A204.1 (cell line): ENCODE data around the gene MBOAT1.
"Not testable (repeated sequence)": the region's sequence is repeated elsewhere in the genome, so short reads cannot be mapped to it uniquely, and the experiment has no call there.

Experiments used
- FAIRE-seq: peaks from 2 replicates; lab custom pipeline; 2012; peaks lifted over from hg19 to GRCh38; lab: Jason Lieb, UNC

MBOAT1 gene, protein sequence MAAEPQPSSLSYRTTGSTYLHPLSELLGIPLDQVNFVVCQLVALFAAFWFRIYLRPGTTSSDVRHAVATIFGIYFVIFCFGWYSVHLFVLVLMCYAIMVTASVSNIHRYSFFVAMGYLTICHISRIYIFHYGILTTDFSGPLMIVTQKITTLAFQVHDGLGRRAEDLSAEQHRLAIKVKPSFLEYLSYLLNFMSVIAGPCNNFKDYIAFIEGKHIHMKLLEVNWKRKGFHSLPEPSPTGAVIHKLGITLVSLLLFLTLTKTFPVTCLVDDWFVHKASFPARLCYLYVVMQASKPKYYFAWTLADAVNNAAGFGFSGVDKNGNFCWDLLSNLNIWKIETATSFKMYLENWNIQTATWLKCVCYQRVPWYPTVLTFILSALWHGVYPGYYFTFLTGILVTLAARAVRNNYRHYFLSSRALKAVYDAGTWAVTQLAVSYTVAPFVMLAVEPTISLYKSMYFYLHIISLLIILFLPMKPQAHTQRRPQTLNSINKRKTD

DNA sequence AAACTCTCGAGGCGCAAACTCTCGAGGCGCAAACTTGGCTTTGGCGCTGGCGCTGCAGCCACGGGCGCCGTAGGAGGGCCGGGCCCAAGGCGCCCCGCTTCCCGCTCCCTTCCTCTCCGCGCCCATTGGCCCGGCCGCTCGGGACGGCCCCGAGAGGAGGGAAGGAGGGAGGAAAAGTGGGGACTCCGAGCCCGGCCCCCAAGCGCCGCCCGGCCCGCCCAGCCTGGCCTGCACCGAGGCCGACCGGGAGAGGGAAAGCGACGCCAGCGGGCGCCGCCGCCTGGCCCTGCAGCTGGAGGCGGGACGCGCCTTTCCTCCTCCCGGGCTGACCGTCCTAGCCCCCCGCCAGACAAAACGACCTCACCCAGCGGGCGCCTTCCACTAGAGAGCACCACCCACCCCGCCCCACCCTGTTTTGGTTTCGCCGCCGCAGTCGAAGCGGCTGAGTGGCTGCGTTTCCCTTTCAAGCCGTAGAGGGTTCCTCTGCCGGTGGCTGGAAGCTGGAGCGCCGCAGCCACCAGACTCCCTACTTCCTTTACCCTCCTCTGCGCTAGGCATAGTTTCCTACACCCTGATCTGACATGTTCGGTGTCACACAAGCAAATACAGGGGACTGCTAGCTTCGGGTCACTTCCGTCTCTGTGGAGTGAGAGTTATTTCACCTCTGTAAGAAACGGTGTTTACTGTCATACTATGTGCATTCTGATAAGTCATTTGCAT lies at the start of gene MBOAT1:
Gene MBOAT1, minus strand, starts transcription at position 78 of the 720 bp plus-strand sequence. CDS start 235 bp downstream, outside the sequence.
- FAIRE-seq = no peak

DNA sequence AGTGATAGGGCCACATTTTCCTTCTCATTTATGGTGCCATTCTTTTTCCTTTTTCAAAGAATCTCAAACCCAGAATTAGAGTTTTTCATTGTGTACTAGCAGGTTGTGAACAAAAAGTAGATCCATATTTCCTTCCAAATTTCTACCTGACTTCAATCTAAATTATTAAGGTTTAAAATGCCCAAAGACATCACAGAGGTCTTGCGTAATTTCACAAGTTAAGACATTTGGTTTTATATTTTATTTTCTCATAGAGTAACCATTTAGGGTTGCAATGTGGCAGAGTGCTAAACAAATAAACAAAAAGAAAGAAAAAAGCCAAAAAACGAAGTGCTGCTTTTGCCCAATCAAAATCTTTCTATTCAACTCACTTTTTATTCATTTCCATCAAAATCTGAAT lies 49.4 kb upstream of the MBOAT1 start:
- FAIRE-seq = no peak

DNA sequence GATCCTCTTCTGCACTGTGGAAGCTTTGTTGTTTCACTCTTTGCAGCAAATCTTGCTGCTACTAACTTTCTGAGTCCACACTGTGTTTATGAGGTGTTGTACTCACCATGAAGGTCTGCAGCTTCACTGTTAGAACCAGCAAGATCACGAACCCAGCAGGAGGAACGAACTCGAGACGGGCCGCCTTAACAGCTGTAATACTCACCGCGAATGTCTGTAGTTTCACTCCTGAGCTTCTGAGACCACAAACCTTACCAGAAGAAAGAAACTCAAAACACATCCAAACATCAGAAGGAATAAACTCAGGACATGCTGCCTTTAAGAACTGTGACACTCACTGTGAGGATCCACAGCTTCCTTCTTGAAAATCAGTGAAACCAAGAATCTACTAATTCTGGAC lies 48.1 kb upstream of the MBOAT1 start:
- FAIRE-seq = no peak

DNA sequence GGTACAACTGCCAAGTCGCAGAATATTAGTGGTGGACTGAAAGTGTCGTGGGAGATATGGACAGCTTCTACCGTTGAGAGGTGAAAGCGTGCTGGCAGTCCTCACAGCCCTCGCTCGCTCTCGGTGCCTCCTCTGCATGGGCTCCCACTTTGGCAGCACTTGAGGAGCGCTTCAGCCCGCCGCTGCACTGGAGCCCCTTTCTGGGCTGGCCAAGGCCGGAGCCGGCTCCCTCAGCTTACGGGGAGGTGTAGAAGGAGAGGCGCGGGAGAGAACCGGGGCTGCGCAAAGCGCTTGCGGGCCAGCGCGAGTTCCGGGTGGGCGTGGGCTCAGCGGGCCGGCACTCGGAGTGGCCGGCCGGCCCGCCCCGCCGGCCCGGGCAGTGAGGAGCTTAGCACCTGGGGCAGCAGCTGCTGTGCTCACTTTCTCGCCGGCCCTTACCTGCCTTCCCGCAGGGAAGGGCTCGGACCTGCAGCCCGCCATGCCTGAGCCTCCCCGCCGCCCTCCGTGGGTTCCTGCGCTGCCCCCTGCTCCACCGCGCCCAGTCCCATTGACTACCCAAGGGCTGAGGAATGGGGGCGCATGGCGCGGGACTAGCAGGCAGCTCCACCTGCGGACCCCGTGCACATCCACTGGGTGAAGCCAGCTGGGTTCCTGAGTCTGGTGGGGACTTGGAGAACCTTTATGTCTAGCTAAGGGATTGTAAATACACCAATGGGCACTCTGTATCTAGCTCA lies 47.2 kb upstream of the MBOAT1 start:
- FAIRE-seq = no peak

DNA sequence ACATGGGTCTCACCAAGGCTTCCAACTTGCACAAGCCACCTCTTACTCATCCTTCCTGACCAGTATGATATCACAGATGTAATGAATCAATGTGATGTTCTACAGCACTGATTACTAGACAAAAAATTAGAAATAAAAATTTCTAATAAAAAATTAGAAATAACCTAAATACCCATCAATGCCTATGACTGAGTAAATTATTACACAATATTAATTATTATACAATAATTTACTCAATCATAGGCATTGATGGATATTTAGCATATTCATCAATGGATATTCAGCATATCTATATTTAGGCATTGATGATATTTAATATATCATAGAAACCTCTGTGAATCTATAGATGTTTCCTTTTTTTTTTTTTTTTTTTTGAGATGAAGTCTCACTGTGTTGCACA lies 43.2 kb upstream of the MBOAT1 start:
- FAIRE-seq = no peak

DNA sequence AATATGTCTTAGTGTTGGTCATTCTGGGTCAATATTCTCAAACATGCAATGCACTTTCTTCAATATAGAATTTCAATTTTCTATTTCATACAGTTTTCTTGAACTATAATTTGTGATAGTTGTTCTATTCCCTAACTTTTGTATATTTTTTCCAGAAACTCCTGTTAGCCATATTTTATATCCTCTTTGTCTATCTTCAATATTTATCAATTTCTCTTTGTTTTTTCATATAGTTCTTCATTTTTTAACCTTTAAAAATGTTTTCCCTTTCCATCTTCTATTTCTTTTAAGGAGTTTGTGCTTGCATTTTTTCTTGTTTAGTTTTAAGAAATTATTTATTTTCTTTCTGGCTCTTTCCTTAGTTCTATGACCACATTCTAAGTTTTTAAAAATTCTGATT lies 42.0 kb upstream of the MBOAT1 start:
- FAIRE-seq = no peak

DNA sequence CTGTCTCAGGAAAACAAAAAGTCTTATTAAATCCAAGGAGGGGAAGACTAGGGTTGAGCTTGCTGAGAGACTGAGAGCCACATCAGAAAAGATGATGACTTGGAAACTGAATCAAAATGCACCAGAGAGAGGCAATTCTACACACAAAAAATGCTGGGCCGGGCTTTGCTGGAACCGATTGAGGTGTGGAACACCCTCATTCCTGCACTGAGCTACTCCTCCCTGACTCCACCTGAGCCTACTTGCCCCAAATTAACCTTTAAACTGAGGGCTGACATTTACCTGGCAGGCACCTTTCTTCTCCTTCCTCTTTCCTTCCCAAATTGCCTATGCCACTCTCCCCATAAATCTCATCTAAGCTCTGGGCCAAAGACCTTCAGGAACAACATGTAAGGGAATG lies 40.8 kb upstream of the MBOAT1 start:
- no peak for FAIRE-seq

DNA sequence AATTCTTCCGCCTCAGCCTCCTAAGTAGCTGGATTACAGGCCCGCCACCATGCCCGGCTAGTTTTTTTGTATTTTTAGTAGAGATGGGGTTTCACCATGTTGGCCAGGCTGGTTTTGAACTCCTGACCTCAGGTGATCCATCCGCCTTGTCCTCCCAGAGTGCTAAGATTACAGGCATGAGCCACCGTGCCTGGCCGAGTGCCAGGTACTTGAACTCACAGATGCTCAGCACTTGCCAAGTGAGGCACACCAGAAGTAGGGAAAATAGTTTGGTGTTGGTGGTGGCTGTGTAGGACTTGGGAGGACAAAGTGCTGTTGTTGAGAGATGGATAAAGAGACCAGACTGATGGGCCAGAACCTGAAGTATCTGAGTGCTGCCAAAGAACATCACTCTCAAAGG lies 40.0 kb upstream of the MBOAT1 start:
- FAIRE-seq = no peak

DNA sequence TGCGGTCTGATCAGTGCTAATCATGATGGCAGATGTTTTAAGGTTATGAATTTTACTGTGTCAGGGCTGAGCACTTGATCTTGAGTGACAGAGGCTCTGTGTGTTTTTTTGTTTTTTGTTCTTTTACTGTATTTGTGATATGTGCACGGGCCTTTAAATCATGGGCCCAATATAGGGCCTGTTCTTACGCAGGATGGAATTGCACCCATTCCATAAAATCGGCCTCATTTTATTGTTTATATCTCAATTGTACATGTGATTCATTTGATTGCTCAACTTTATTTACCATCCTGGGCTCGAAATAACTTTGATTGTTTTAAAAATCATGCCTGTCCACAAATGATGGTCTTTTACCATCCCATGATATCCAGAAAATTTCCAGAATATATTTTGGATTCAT lies 39.3 kb upstream of the MBOAT1 start:
- FAIRE-seq = no peak

DNA sequence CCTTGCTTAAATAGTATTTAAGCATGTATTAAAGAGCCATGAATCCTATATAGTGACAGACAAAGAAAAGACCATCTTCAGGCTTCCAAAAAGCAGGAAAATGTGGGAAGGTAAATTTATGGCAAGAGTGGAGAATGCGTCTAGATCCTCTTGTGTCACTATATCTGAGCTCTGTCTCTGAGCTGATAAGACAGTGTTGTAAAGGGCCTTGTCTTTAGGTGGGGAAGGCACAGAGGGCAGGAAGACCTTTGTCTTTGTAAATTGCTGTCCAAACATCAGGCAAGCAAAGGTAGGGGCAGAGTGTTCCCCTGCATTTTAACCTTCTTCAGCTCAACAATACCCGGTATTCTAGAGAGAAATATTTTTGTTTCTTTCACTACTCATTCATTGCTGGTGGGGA lies 33.9 kb upstream of the MBOAT1 start:
- FAIRE-seq = no peak

DNA sequence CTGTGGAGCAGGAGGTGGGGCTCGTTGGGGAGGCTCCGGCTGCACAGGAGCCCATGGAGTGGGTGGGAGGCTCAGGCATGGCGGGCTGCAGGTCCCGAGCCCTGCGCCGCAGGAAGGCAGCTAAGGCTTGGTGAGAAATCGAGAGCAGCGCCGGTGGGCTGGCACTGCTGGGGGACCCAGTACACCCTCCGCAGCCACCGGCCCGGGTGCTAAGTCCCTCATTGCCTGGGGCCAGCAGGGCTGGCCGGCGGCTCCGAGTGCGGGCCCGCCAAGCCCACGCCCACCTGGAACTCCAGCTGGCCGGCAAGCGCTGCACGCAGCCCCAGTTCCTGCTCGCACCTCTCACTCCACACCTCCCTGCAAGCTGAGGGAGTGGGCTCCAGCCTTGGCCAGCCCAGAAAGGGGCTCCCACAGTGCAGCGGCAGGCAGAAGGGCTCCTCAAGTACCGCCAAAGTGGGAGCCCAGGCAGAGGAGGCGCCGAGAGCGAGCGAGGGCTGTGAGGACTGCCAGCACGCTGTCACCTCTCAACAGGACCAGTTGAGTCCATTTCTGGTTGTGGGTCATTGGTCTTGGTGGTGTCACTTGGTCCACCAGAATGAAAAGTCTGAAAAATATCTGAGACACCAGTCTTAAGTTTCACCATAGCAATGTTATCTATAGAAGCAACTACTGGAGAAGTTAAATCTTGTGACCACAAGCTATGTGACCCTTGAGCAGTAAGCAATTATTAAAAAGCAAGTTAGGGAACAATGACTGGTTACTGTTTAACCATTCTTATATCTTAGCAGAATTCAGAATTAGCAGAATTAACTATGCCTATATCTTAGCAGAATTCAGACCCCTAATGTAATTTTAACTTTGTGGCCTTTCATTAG lies 32.8 kb upstream of the MBOAT1 start:
- FAIRE-seq = not testable (repeated sequence)

DNA sequence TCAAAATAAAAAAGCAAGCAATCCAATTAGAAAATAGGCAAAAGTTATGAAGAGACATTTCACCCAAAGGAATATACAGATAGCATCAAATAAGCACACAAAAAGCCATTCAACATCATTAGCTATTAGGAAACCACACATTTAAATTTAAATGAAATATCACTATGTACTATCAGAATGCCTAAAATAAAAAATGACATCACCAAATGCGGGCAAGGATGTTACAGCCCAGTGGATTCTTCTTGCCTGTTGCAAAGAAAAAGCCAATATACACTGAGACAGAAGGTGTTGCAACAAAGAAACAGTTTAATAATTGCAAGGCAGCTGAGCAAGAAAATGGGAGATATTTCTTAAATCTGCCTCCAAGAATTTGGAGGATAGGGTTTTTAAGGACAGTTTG lies 31.0 kb upstream of the MBOAT1 start:
- no peak for FAIRE-seq

DNA sequence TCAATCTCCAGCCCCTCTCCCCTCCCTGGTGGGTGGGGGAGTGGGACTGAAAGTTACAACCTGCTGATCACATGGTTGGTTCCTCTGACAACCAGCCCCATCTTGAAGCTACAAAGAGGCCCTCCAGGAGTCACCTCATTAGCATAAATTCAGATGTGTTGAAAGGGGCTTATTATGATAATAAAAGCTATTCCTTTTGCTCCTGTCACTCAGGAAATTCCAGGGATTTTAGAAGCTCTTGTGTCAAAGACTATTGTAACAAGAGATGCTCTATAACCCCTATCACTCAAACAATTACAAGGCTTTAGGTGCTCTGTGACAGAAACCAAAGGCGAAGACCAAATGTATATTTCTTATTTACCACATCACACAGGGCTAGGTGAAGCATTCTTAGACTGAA lies 30.1 kb upstream of the MBOAT1 start:
- no peak for FAIRE-seq

DNA sequence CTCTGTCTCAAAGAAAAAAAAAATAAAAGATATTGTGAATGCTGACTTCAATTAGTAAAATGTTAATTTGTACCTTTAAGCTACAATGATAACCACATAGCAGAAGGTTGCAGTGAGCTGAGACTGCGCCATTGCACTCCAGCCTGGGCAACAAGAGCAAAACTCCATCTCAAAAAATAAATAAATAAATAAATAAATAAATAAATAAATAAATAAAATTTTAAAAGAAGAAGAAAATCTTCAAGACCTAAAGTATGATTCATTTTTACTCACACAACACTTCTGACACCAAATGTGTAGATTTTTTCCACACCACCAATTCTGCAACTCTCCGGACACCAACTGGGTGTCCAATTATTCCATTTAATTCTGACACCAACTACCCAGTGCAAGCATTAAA lies 28.8 kb upstream of the MBOAT1 start:
- no peak for FAIRE-seq

DNA sequence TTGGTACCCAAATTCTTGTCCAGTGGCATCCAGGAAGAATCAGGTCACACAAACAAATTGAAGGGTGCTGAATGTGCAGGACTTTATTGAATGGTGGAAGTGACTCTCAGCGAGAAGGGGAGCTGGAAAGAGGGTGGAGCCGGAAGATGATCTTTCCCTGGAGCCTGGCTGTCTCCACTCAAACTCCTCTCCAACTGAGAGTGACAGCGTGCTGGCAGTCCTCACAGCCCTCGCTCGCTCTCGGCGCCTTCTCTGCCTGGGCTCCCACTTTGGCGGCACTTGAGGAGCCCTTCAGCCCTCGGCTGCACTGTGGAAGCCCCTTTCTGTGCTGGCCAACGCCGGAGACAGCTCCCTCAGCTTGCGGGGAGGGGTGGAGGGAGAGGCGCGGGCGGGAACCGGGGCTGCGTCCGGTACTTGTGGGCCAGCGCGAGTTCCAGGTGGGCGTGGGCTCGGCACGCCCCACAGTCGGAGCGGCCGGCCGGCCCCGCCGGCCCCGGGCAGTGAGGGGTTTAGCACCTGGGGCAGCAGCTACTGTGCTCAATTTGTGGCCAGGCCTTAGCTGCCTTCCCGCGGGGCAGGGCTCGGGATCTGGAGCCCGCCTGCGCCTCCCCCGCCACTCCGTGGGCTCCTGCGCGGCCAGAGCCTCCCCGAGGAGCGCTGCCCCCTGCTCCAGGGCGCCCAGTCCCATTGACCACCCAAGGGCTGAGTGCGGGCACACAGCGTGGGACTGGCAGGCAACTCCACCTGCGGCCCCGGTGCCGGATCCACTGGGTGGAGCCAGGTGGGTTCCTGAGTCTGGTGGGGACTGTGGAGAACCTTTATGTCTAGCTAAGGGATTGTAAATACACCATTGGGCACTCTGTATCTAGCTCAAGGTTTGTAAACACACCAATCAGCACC lies 26.7 kb upstream of the MBOAT1 start:
- no peak for FAIRE-seq

DNA sequence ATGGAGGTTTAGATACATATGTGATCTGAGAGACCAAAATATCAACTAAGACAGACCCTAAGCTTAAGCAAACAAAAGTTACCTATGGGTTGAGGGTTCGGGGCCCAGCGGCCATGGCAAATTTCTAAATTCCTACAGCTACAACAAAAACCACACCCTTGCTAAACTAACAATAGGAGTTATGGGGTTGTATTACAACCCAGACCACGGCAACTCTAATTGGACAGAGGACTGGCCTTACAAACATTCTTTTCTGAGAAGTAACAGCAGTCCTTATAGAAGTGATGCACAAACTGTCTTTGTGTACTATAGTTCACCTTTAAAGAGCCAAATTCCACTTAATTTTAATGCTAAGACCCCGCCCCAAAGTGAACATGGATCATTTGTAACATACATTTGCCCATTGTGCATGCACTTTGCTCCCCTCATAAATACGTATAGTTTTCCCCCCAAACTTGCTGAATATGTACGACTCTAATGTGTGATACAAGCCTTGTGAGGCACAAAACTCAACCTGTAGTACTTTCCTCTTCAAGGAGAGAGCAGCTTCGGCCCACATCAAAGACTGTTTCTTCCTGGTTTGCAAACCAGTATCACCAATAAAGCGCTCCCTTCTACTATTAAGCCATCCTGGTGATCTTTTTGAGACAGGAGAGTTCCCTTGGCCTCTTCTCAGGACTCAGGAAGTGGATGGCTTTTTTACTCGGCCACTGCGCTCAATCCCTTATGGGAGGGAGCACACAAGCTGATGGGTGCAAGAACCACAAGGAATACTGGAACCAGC lies 25.6 kb upstream of the MBOAT1 start:
- no peak for FAIRE-seq

DNA sequence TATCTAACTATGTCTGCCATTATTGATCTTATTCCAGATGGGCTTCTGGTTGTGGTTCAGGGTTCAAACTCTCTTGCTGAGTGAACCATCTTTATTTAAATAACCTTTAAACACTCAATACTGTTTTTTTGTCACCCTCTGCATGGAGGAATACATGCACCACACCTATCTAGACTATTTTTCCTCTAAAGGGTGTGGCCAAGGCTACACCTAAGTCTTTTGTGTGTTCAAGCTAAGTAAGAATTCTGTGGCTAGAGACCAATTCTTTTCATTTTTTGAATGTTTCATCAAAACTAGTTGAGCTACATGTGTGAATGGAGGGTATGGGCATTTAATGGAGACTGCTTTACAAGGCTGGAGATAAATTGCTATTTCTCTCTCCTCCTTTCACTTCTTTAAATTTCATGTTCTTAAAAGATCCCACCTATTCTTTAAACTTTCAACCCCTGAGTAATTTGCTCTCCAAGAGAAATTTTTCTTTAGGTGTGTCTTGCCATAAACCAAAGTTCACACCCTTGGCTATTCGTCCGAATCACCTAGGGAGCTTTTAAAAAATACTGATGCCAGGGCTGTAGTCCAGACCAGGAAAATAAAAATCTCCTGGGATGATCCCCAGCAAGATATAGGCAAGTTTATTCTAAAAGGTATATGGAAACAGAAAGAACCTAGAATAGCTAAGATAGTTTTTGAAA lies 24.8 kb upstream of the MBOAT1 start:
- FAIRE-seq = no peak

DNA sequence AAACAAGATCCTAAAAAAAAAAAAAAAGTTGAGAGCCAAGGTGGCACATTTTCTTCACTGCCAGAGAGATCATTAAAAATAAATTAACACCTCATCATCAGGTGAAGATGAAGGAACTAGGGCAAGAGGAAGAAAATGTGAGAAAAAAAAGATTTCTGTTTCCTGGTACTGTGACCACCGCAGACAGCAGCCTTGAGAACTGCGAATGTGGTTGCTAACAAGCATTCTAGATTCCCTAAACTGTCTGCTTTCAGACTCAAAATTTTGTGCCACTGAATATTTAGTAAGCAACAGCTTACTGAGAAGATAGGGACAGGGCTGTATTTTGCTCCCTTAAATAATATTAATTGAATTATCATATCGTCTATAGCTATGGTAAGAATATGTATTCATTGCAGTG lies 24.1 kb upstream of the MBOAT1 start:
- no peak for FAIRE-seq

DNA sequence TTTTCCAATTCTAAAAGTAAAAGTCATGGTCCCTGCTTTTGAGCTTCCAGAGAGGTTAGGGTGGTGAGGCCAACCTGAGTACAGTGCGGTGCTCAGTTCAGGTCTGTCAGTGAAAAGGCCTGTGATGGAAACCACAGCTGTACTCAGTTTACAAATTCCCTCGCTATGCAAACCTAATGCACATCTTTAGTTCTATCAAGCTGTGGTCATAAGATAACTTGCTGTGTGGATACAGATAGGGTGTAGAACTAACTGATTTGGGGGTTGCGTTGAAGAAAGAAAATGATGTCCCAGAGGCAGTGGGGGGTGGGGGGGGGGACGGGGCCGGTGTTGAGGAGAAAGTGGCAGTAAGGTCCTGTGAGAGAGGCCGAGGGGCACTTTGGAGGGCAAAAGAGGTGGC lies 22.8 kb upstream of the MBOAT1 start:
- FAIRE-seq = no peak

DNA sequence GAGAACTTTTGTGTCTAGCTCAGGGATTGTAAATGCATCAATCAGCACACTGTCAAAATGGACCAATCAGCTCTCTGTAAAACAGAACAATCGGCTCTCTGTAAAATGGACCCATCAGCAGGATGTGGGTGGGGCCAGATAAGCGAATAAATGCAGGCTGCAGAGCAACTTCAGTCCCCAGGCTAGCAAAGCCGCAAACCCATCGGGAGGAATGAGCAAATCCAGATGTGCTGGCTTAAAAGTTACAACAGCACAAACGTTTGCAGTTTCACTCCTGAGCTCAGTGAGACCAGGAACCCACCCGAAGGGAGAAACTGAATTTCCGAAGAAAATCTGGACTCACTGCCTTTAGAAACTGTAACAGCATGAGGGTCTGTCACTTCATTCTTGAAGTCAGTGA lies 21.9 kb upstream of the MBOAT1 start:
- FAIRE-seq = no peak
